Left colon (tissue), 2 donors: ENCODE results near the gene ASPN. TPM values are rescaled to one million over a fixed set of nuclear protein-coding genes. Genes with fewer than 3 reads are reported as not detected.

Experiments used
- ATAC-seq: fragments of 200-7000 bp; cut with Tn5 transposase; one replicate; pipeline ENCODE4 v1.9.1; 2020; ENCODE audit warnings: mild to moderate bottlenecking, moderate library complexity
- DNase-seq, 2 donors: peaks; one replicate each; pipeline ENCODE4 v3.0.0-alpha.2; 2020
- intact Hi-C, 2 donors: fragments of 100-400 bp; cut with DNase I in 1 of 2; cut with micrococcal nuclease in 1 of 2; formaldehyde crosslinking; loops; one replicate each; pipeline versions ENCODE4 v1.11.2 to v1.14.0; 2022; cut with DNase I, micrococcal nuclease
- total RNA-seq, 2 donors: library from RNA; stranded (reverse); fragmentation: NEBNext Ultra II Directional; extraction: Animal tissue kit (Norgen Biotek cat#: 25700); gene quantifications; one replicate each; pipeline ENCODE4 v1.2.1, GENCODE V29; 2021
- donor health status: DM: no; HTN: no; CAD: no.
- donor health status: DM: yes; HTN: yes; CAD: no.

The ASPN gene
- total RNA-seq, 2 donors from 2014 or later = 0.46 to 4.0 TPM

DNA sequence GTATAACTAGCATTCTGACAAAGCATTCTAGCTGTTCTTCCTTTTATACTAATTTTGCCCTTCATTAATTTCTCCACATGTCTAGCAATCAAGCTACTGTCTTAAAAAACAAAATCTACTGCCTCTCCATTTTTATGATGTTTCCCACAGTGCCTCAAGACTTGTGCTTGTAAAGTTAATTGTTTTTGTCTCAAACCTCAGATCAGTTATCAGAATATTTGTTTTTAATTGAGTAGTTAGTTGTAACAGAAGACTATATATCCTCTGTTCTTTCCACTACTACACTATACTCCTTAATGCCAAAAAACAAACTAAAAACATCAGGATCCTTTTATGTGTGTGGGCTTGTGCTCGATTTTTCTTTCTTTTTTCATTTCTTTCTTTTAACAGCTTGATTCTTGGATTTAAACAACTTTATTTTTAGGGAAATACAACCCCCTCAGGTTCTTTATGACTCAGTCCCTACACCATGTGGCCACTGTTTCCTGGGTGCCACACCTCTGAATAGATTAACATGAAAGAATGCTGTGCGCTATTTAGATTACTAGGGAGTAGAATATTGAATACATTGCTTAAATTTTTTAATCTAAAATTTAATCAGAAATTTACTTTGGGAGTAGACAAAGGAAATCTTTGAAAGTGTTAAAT is 1.2 kb downstream of the ASPN start:
- ATAC-seq (no peak), DNase-seq (no peak)
- intact Hi-C loops = no loop called here

GRCh38 chr9:92480291-92480771 is 2.0 kb downstream of the ASPN start:
- intact Hi-C loops = no loop called here
- ATAC-seq = no peak
- DNase-seq = no peak

DNA sequence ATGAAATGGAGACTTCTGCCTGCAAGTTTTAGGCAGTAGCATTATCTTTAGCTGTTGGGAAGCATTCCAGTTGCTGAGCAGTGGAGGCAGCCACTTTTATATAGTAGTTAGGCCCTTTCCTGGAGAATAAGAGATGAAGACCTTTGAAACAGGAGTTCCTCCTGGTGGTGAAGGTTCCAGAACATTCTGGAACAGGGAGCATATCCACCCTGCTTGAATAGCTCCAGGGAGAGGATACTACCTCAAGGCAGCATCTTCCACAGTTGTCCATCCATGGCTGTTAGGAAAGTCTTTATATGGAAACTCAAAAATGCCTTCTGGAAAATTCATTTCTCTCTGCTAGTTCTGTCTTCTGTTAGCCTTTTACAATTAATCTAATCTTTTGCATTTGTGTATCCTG is 3.0 kb downstream of the ASPN start:
- DNase-seq (no peak), ATAC-seq (no peak)
- intact Hi-C loops = no loop called here

GRCh38 chr9:92478783-92479182 is 3.5 kb downstream of the ASPN start:
- intact Hi-C loops = no loop called here
- DNase-seq (no peak), ATAC-seq (no peak)

DNA sequence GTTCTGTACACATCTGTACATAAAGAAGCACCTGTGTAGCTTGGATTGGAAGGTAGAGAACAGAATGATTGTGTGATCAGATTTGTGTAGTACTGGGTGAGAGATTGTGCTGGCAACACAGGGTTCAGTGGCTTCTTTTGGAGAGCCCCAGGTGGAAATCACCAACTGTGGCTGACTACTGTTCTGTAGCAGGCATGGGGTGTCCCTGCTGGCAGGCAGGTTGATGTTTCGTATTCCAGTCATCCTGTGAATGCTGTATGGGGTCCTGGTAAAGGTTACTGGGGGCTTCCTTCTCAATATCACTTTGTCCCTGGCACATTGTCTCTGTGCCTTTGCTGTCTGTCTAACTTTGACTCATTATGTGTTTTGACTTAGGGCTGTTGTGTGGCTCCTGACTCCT is 5.3 kb downstream of the ASPN start:
- no peak for ATAC-seq
- intact Hi-C loops = no loop called here
- DNase-seq = no peak

GRCh38 chr9:92474587-92474986 is 7.7 kb downstream of the ASPN start:
- intact Hi-C loops = no loop called here
- DNase-seq (no peak), ATAC-seq (no peak)

GRCh38 chr9:92468206-92468605 is 14.1 kb downstream of the ASPN start:
- DNase-seq (no peak), ATAC-seq (no peak)
- intact Hi-C loops = no loop called here

DNA sequence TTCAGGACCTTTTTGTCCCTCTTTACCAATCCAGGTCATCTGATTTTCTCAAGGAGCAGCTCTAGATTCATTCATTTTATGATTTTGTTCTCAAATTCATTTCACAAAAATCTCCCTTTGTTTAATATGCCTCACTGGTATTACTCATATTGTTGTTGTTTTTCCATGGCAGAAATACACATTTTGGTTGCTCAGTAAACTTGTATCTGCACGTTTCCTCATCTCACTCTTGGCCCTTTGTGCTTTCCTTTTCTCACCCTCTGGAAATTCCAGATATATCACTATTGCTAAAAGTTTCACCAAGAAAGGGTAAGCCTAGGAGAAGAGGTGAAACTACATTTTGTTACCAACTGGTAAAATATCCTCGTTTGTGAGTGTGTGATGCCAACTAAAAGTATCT is 14.8 kb downstream of the ASPN start:
- DNase-seq (no peak), ATAC-seq (no peak)
- intact Hi-C loops = no loop called here

- intact Hi-C loops = no loop called here
- no peak for ATAC-seq
- DNase-seq = no peak
These were observed 15.3 kb downstream of the ASPN start for GRCh38 chr9:92467041-92467440.

GRCh38 chr9:92463984-92464383 is 18.3 kb downstream of the ASPN start:
- DNase-seq = no peak
- intact Hi-C loops = no loop called here
- no peak for ATAC-seq

DNA sequence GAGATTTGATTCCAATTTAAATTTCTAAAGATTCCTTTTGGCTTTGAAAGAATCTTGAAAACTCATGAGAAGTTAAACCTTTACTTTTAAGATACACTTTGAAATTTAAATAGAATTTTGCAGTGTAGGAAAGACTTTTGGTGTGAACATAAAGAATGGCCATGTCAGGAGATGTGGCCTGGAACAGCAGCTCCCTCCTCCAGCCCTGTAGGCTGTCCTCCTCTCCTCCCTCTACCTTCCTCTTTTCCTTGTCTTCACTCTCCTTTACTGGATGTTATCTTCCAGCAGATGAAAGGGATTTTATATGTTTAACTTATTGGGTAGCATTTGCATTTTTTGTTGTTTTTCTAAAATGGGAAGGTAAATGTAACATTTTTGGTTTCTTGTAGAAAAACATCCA is 18.9 kb downstream of the ASPN start:
- DNase-seq (no peak), ATAC-seq (no peak)
- intact Hi-C loops = no loop called here

- DNase-seq = no peak
- intact Hi-C loops = no loop called here
- no peak for ATAC-seq
These were observed 24.7 kb downstream of the ASPN start for GRCh38 chr9:92457576-92457975.

DNA sequence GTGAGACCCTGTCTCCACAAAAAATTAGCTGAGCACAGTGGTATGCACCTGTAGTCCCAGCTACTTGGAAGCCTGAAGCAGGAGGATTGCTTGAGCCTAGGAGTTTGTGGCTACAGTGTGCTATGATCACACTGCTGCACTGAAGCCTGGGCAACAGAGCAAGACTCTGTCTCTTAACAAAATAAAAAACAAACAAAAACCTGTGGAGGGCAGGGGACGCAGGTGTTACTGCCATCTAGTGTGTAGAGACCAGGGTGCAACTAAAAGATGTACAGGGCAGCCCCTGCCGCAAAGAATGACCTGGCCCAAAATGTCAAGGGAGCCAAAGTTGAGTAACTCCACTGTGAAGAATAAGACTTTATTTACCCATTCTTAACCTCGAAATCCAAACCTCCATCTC is 27.1 kb downstream of the ASPN start:
- ATAC-seq (no peak), DNase-seq (no peak)
- intact Hi-C loops = no loop called here

DNA sequence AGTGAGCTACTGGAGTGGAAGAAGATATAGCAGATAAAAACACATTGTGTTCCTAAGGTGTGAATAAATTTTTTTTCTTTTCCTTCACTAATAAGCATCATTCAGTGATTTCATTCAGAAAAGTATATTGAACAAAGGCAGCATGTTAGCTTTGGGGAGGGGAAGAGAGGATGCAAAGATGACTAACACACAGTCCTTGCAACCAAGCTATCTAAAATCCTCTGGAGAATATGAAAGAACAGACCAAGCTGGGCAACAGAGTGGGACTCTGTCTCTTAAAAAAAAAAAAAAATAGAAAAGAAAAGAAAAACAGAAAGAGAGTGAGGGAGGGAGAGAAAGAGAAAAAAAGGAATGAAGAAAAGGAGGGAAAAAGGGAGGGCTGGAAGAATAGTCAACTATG is 35.8 kb downstream of the ASPN start:
- ATAC-seq = no peak
- intact Hi-C loops = no loop called here
- no peak for DNase-seq

- intact Hi-C loops = no loop called here
- no peak for ATAC-seq
These were observed 37.5 kb downstream of the ASPN start for GRCh38 chr9:92444841-92445240.

GRCh38 chr9:92440751-92441046 is 41.6 kb downstream of the ASPN start:
- DNase-seq (no peak), ATAC-seq (no peak)
- intact Hi-C loops = no loop called here

More at GRCh38 chr9:92444841-92445240, 37.5 kb downstream of the ASPN start:
- no peak for DNase-seq

DNA sequence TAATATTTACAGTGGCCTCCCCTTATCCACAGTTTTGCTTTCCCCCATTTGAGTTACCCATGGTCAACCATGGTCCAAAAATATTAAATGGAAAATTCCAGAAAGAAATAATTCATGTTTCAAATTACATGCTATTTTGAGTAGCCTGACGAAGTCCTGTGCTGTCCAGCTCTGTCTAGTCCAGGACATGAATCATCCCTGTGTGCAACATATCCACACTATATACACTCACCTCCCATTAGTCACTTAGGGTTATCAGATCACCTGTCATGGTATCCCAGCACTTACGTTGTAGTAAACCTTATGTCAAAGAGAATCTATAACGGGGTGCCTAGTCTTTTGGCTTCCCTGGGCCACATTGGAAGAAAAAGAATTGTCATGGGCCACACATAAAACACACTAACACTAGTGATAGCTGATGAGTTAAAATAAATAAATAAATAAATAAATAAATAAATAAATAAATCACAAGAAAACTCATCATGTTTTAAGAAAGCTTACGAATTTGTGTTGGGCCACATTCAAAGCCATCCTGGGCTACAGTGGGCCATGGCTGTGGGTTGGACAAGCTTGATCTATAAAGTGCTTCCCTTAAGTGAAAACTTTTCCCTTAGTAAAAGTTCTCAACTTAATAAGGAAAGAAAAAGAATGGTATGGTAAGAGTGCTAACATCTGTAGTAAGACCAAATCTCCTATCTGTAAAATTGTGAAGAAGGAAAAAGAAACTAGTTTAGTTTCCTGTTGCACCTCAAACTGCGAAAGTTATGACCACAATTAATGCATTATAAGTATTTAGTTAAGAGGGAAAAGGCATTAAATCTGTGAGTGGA is 42.2 kb downstream of the ASPN start:
- intact Hi-C loops = loop anchor here in 1 of 2 donors (5.0 kb wide), 1 partner anchor 93 kb away; no protein-coding TSS in a partner anchor
- no peak for DNase-seq
- ATAC-seq = no peak

GRCh38 chr9:92438900-92439526 is 43.3 kb downstream of the ASPN start:
- no peak for DNase-seq
- intact Hi-C loops = loop anchor here in 1 of 2 donors (5.0 kb wide), 1 partner anchor 92 kb away; no protein-coding TSS in a partner anchor
- no peak for ATAC-seq

DNA sequence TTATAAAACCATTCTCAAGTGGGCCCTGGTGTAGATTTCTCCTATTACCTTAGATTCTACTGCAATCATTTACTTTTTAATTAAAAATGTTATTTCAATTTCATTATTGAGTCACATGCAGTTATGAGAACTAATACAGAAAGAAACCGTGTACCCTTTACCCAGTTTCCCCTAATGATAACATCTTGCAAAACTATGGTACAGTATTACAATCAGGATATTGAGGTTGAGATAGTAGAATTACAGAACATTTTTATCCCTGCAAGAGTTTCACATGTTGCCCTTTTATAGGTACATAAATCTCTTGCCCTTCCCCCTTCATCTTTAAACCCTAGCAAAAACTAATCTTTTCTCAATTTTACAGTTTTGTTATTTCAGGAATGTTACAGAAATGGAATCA is 47.0 kb downstream of the ASPN start:
- ATAC-seq (no peak), DNase-seq (no peak)
- intact Hi-C loops = loop anchor here in 1 of 2 donors (5.0 kb wide), 1 partner anchor 88 kb away; no protein-coding TSS in a partner anchor

DNA sequence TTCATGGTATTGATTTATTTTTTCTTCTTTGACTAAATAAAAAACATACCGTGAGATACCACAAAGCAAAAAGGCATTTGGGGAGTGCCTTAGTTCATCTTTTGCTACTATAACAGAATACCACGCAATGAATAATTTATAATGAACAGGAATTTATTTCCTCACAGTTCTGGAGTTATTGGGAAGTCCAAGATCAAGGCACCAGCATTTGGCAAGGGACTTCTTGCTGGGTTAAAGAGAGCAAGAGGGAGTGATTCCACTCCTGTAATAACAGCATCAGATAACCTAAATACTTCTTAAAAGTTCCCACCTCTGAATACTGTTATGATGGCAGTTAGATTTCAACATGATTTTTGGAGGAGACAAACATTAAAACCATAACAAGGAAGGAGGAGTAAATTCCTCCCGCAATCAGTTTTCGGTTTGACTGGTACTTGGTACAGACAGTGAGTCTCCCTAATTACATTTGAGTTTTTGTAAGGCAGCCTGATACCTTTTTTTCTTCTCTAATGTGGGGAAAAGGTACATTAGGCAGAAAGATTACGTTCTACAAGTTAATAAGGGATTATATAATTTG is 49.2 kb downstream of the ASPN start:
- intact Hi-C loops = no loop called here
- ATAC-seq (no peak), DNase-seq (no peak)
